Measurements from ENCODE around the gene OR2T27. TPM values are rescaled to one million over a fixed set of nuclear protein-coding genes. Genes with fewer than 3 reads are reported as not detected.
"Not testable (repeated sequence)": the region's sequence is repeated elsewhere in the genome, so short reads cannot be mapped to it uniquely, and the experiment has no call there.

The OR2T27 gene
- total RNA-seq, 2 donors from 2014 or later: not detected

DNA sequence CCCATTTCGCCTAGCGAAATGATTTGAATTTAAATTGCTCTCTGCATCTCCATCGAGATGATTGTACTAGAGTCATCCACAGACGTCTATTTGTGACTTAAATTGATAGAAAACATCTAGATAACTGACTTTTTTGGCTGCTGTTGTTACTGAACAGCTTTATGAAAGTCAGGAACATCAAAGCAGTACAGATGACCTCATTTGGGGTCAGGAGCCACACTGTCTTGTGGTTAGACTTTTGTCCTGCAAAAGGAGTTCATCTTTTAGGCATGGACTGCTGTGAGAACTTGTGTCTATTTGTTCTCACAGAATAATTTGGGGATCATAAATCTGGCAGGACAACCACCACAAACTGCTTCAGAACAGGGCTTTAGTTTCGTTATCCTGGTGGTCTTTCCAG, 15.7 kb downstream of the OR2T27 start:
- H3K27me3 ChIP-seq; H3K9ac ChIP-seq (ENCODE audit: low read depth in 2 of 2, low read length in 2 of 2); H3K36me3 ChIP-seq; H3K4me1 ChIP-seq; H3K27ac ChIP-seq; intact Hi-C loops (cut with DNase I); DNase-seq; H3K9me3 ChIP-seq; H3K4me3 ChIP-seq: not testable (repeated sequence)

DNA sequence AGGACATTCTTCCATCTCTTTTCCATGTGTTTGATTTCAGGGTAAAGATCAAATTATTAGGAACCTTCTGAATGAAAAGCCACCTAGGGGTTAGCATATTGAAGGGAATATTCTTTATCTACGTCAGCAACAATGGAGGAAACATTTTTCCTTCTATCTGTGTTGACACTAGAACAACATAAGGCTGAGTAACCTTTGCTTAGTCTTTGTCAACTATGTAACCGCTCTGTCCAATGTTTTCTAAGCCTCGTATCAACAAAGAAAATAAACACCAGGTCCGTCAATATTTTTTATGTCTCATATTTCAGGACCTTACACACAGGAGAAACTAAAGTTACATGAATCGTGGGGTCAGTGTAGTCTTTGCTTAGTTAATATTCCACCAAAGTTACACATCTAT, 18.7 kb downstream of the OR2T27 start:
- H3K4me1 ChIP-seq; H3K9ac ChIP-seq (ENCODE audit: low read depth in 2 of 2, low read length in 2 of 2); H3K27ac ChIP-seq; H3K9me3 ChIP-seq; DNase-seq; H3K4me3 ChIP-seq; H3K27me3 ChIP-seq; intact Hi-C loops (cut with DNase I); H3K36me3 ChIP-seq: not testable (repeated sequence)

GRCh38 chr1:248634991-248635390, 20.3 kb downstream of the OR2T27 start, which contains the start of gene OR2T11:
TSS of gene OR2T11 (minus strand) at chr1:248635091. CDS start at chr1:248627128, 7,963 bp downstream.
- H3K4me1 ChIP-seq; H3K4me3 ChIP-seq; H3K9ac ChIP-seq (ENCODE audit: low read depth in 2 of 2, low read length in 2 of 2); H3K36me3 ChIP-seq; H3K27ac ChIP-seq; intact Hi-C loops (cut with DNase I); H3K9me3 ChIP-seq; H3K27me3 ChIP-seq; DNase-seq: not testable (repeated sequence)

DNA sequence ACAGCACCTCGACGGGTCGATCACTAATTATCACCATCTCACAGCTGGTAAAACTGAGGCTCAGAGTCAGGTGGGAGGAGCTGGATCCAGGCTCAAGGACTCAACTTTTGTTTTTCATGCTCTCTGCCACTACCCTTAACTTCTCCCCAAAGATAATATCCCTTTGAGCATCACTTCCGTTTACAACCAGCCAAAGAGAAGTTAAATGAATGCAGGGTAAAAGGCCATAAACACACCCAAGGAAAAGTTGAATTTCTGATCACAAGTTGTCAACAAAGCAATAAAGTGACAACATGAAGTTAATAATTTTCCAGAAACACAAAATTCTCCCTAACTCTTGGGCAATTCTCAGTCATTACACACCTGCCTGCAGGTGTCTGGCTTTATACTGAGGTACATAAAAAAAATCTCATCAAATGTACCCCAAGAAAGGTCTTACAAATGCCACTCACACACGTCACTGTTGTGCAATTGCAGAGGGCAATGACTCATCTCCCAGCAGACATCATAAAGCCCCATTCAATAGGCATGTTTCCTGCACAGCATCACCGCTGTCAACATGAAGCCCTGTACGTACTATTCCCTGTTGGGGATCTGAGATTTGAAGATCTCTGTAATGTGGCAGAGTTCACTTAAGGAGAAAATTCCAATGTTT, 23.8 kb downstream of the OR2T27 start:
- H3K27ac ChIP-seq: peak overlapping the region; percentile 7

DNA sequence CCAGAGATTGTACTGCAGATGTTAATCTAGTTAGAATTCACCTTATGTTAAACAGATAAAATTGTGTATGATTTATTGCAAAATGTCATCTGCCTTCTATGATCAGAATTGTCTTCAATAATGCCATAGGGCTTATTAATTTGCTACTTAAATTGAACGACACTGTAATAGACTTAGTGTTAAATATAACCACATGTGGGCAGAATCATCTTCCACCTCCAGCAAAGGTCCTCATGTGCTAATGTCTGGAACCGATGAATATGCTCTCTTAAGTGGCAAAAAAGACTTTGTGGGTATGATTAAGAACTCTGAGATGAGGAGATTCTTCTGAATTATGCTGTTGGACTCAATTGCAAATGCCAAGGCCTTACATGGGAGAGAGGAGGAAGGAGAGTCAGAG, 24.8 kb downstream of the OR2T27 start:
- intact Hi-C loops (cut with DNase I): no loop called here
- TF ChIP-seq, protein P1, sequence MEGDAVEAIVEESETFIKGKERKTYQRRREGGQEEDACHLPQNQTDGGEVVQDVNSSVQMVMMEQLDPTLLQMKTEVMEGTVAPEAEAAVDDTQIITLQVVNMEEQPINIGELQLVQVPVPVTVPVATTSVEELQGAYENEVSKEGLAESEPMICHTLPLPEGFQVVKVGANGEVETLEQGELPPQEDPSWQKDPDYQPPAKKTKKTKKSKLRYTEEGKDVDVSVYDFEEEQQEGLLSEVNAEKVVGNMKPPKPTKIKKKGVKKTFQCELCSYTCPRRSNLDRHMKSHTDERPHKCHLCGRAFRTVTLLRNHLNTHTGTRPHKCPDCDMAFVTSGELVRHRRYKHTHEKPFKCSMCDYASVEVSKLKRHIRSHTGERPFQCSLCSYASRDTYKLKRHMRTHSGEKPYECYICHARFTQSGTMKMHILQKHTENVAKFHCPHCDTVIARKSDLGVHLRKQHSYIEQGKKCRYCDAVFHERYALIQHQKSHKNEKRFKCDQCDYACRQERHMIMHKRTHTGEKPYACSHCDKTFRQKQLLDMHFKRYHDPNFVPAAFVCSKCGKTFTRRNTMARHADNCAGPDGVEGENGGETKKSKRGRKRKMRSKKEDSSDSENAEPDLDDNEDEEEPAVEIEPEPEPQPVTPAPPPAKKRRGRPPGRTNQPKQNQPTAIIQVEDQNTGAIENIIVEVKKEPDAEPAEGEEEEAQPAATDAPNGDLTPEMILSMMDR (IDR thresholded peaks at IDR 0.05): no peak

More for the DNA sequence above, 23.8 kb downstream of the OR2T27 start:
- peak; percentile 52 for DNase-seq
- Histone ChIP-seq H3K36me3 (no peaks in the 10 kb centered on the region), H3K4me1 (peaks cover 3% of the 10 kb centered on the region), H3K9me3 (no peaks in the 10 kb centered on the region), H3K4me3 (no peak overlapping the region), H3K9ac (ENCODE audit: low read depth in 2 of 2, low read length in 2 of 2) (no peak overlapping the region), H3K27me3 (no peaks in the 10 kb centered on the region)
- intact Hi-C loops (cut with DNase I): no loop called here
- TF ChIP-seq, protein P1 (IDR thresholded peaks at IDR 0.05): no peak

GRCh38 chr1:248627971-248628844, 27.1 kb downstream of the OR2T27 start:
- Histone ChIP-seq H3K4me1 (peaks cover 3% of the 10 kb centered on the region), H3K9me3 (no peaks in the 10 kb centered on the region), H3K4me3 (no peak overlapping the region), H3K9ac (ENCODE audit: low read depth in 2 of 2, low read length in 2 of 2) (no peak overlapping the region), H3K27ac (no peak overlapping the region), H3K36me3 (no peaks in the 10 kb centered on the region), H3K27me3 (no peaks in the 10 kb centered on the region)
- intact Hi-C loops (cut with DNase I): no loop called here
- TF ChIP-seq, protein P1 (IDR thresholded peaks at IDR 0.05): no peak
- no peak for DNase-seq

More for the DNA sequence above, 24.8 kb downstream of the OR2T27 start:
- no peak overlapping the region for H3K9ac ChIP-seq (ENCODE audit: low read depth in 2 of 2, low read length in 2 of 2)
- no peak overlapping the region for H3K4me3 ChIP-seq
- H3K27ac ChIP-seq: no peak overlapping the region
- peaks cover 3% of the 10 kb centered on the region for H3K4me1 ChIP-seq
- H3K27me3 ChIP-seq: no peaks in the 10 kb centered on the region
- no peak for DNase-seq
- H3K9me3 ChIP-seq: no peaks in the 10 kb centered on the region
- H3K36me3 ChIP-seq: no peaks in the 10 kb centered on the region

- no peaks in the 10 kb centered on the region for H3K4me1 ChIP-seq
- no peak for DNase-seq
- no peak overlapping the region for H3K9ac ChIP-seq (ENCODE audit: low read depth in 2 of 2, low read length in 2 of 2)
- no peaks in the 10 kb centered on the region for H3K36me3 ChIP-seq
- no peaks in the 10 kb centered on the region for H3K9me3 ChIP-seq
- no peak overlapping the region for H3K4me3 ChIP-seq
- intact Hi-C loops (cut with DNase I): no loop called here
- TF ChIP-seq, protein P1 (IDR thresholded peaks at IDR 0.05): no peak
- no peak overlapping the region for H3K27ac ChIP-seq
- no peaks in the 10 kb centered on the region for H3K27me3 ChIP-seq
Measured at GRCh38 chr1:248625971-248626370, 29.4 kb downstream of the OR2T27 start.

Data from colonic mucosa (tissue), 4 donors.